Endothelial cell of hepatic sinusoid (primary cell): ENCODE data around the gene DCT.

Experiments
- in situ Hi-C: cut with HindIII; loops from 2 replicates; pipeline ENCODE4 v1.10.0; 2017; ENCODE audit warnings: low sequenced_read_pairs

The DCT gene

DNA sequence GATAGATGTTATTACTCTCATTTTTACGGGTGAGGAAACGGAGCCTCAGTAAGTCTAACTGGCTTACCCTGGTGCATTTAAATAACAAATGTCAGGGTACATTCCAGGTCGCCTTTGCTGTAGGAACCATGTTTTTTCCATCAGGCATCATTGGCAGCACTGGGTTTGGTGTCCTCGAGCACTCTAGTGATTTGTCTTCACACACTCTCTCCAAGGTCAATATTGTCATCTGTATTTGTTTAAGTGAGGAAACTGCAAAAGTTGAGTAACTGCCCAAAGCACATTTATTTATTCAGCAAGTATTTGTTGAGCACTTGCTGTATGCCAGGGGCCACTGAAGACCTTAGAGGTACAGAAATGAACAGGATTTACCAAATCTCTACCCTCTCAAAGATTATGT is 78.6 kb downstream of the DCT start:
- in situ Hi-C loops: no loop called here

DNA sequence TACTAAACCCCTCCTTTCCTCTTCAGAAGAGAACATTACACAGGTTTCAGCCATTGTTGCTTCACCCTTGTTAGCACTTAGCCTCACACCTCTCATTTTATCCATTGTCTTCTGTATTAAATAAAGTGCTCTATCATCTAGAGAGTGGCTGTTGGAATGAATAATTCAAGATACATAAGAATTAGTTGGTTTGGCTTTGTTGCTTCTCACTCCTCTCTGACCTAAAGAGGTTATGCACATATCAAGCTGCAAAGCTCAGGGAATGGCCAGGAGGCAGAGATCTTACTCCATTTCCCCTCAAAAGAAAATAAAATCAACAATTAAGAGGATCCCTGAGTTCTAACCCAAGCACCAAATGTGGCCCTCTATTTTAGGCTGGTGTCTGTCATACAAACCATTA is 79.7 kb downstream of the DCT start:
- in situ Hi-C loops: no loop called here

DNA sequence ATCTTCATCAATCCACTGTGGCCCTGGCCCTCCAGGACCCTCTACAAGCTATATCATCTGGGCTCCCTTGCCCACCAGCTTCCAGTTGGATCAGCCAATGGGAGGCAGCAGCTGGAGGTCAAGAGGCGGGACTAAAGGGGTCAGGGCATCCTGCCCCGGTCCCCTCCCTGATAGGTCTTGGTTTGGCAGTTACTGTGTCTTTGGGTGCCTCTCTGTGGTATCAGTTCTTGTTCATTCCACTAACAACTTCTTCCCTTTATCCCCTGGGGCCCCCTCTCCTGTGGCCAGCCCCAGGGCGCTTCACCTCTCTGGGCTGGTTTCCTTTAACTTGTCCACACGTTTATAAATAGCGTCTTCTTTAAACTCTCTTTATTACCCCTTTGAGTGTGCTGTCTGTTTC is 83.6 kb downstream of the DCT start:
- in situ Hi-C loops: no loop called here

DNA sequence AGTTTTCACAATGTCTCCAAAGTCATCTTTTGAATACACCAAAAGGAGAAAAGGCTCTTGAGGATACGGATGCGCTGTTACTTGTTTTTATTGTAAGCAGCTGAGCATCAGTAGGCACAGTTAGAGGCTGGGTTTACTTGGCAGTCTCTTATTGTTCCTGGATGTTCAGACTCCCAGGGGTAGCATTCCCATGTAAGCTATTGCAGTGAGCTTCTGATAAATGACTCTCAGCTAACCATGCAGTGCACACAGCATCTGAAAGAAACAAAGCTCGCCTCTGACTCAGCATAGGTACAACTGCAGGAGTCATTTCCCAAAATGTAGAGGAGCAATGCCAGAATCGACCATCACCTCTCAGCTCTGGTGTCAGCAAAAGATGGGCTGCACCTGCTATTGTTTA is 84.8 kb downstream of the DCT start:
- in situ Hi-C loops: no loop called here

DNA sequence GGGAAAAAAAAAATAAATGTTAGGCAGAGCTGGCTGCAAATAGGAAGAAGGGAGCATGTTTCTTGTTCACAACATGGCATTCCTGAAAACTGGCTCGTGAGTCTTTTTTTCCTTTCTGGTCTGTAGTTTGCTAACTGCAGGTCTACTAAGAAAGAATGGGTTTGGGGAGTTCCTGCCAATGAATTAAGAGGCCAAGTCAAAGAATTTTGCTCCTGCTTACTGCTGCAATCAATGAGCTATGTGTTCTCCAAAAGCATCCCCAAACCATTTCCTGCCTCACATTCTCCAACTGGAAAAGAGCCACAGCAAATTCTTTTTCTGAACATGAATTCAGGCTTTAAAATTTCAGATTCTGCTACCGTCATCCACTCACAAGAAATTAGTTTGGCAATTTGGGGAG is 88.6 kb downstream of the DCT start:
- in situ Hi-C loops: no loop called here

DNA sequence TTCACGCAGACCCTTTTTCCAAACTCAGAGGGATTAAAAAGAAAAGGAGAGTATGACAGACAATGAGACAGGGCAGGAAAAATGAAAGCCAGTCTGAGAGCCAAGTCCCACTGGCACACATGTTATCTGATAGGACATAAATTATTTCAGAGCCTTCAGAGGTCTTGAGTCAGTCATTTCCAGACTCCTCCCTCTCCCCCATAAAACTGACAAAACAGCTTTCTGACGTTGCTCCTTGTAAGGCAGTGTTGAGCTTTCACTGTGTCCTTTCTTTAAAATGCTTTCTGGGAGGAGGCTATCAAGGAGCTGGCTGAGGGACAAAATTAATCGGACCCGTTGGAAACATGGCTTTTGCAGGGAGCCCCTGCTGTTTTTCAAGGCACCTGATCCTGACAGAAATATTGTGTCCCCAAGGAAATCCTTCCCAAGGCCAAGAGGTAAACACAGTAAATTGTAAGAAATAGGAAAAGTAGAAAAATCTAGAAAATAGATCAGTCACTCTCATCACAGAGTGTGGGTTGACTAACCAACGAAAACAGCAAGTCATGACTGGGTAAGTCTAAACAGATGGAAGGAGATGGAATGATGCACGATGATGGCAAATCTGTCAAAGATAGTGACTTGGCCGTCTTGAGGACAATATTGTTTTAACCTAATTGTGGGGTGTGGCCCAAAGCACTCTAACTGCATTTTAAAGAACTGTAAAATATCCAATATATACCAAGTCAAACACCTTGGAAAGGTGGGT is 89.7 kb downstream of the DCT start:
- in situ Hi-C loops: no loop called here

DNA sequence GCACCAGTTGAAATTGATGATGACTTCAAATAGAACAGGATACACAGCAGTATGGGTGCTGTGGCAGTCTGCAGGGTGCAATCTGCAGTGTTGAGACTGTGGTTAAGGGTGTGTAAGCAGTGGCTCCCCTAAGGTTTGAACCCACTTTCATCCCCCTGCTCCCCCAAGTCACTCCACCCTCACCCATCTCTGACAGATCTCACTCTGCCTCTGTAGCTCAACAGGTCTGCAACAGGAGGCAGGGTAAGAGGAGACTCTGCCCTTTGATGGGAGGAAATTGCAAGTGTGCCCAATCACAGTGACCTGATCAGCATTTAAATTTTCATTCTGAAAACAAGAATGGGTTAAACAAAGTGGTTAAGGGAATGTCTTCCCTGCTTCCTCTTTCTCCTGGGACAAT is 92.4 kb downstream of the DCT start:
- in situ Hi-C loops: no loop called here
